ENCODE measurements around the gene AFAP1L1.

AFAP1L1 gene

DNA sequence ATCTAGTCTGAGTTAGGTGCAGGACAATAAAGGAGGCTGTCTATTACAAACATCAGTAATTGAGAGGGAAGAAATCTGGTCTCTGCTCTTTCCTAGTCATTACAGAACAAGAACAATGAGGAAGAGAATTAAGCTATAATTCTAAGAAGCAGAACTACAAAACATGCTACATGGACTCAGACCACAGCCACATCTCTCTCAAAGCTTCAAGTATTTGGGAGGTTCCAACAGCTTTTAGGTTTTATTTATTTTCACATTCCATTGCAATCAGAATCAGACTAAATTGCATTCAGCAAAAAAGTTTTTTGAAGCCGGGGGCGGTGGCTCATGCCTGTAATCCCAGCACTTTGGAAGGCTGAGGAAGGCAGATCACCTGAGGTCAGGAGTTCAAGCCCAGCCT is 72.5 kb downstream of the AFAP1L1 start:
- CTCF ChIA-PET: interaction anchor here (1.6 to 3.0 kb wide), 2 partner anchors 23 to 26 kb away, joined by 3 to 7 read pairs; no protein-coding TSS in a partner anchor
- TF ChIP-seq ZNF384 (IDR thresholded peaks at IDR 0.05) (no peak), LEF1 (IDR thresholded peaks at IDR 0.05; ENCODE audit: borderline replicate concordance) (no peak), ARNT (IDR thresholded peaks at IDR 0.05) (no peak), TARDBP (IDR thresholded peaks at IDR 0.05) (no peak), FOXA1 (IDR thresholded peaks at IDR 0.05) (no peak), FOXK2 (IDR thresholded peaks at IDR 0.05) (no peak), CTBP1 (IDR thresholded peaks at IDR 0.05; ENCODE audit: borderline replicate concordance) (no peak), SUZ12 (IDR thresholded peaks at IDR 0.05) (no peak), FOXM1 (IDR thresholded peaks at IDR 0.05; ENCODE audit: borderline replicate concordance) (no peak), NFRKB (IDR thresholded peaks at IDR 0.05) (no peak), L3MBTL2 (conservative IDR thresholded peaks at IDR 0.05) (no peak), ELF4 (IDR thresholded peaks at IDR 0.05) (no peak)
- TF ChIP-seq, protein P1, sequence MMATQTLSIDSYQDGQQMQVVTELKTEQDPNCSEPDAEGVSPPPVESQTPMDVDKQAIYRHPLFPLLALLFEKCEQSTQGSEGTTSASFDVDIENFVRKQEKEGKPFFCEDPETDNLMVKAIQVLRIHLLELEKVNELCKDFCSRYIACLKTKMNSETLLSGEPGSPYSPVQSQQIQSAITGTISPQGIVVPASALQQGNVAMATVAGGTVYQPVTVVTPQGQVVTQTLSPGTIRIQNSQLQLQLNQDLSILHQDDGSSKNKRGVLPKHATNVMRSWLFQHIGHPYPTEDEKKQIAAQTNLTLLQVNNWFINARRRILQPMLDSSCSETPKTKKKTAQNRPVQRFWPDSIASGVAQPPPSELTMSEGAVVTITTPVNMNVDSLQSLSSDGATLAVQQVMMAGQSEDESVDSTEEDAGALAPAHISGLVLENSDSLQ (IDR thresholded peaks at IDR 0.05): no peak
- POLR2A ChIA-PET: interaction anchor here (1.1 to 6.6 kb wide), 11 partner anchors 9 to 218 kb away, joined by 4 to 160 read pairs (median 5); partner anchors contain the start of gene PCYOX1L
- DNase-seq (ENCODE audit: extremely low spot score): no peak

DNA sequence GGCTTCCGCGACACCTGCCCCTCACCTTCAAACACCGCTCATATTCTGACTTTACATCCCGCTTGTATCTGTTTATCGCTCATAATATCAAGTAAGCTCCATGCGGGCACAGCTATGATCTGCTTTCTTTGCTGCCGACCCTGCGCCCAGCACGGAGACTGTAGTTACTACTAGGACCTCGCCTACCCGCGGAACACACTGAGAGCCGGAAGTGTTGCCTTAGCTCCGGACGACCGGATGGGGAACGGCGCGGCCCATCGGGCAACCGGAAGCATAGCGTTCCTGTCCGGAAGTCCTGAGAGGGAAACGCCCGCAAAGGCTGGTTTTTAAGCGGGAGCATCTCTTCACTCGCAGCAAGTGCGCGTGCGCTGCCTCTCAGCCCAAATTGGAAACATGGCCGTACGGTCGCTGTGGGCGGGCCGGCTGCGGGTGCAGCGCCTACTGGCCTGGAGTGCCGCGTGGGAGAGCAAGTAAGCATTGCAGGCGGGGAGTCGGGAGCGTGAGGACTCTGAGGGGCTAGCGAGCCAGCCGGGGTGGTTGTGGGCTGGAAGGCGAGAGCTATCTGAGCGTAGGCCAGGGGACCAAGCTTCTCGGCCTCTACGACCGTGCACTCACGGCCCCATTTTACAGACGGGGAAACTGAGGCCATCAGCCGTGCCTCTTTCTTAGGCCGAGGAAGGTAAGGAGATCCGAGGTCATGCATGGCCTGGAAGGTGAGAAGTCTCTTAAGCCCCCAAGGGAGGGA is 73.7 kb downstream of the AFAP1L1 start, which contains the start of gene GRPEL2:
Gene GRPEL2, plus strand, starts transcription at position 353 of the 745 bp plus-strand sequence. Its CDS starts 41 bp downstream, at position 394.
- TF ChIP-seq NFRKB (IDR thresholded peaks at IDR 0.05): no peak
- peak; percentile 53; the same call in 1 of the 2 replicates for TF ChIP-seq L3MBTL2 (conservative IDR thresholded peaks at IDR 0.05)
- TF ChIP-seq ELF4 (IDR thresholded peaks at IDR 0.05): peak; percentile 88
- TF ChIP-seq FOXK2 (IDR thresholded peaks at IDR 0.05): peak; percentile 89
- no peak for TF ChIP-seq TARDBP (IDR thresholded peaks at IDR 0.05)
- no peak for TF ChIP-seq LEF1 (IDR thresholded peaks at IDR 0.05; ENCODE audit: borderline replicate concordance)
- no peak for TF ChIP-seq SUZ12 (IDR thresholded peaks at IDR 0.05)
- no peak for TF ChIP-seq FOXM1 (IDR thresholded peaks at IDR 0.05; ENCODE audit: borderline replicate concordance)
- TF ChIP-seq BHLHE40 (IDR thresholded peaks at IDR 0.05; ENCODE audit: borderline replicate concordance): no peak
- TF ChIP-seq FOXA1 (IDR thresholded peaks at IDR 0.05): no peak
- no peak for TF ChIP-seq HDGF (IDR thresholded peaks at IDR 0.05; ENCODE audit: borderline replicate concordance)
- TF ChIP-seq CTBP1 (IDR thresholded peaks at IDR 0.05; ENCODE audit: borderline replicate concordance): peak; percentile 77
- TF ChIP-seq, protein P1 (IDR thresholded peaks at IDR 0.05): 0 out of 2 replicates have a peak, but pooled peaks have one; percentile 20
- no peak for TF ChIP-seq ARNT (IDR thresholded peaks at IDR 0.05)
- no peak for TF ChIP-seq SP1 (IDR thresholded peaks at IDR 0.05)
- no peak for TF ChIP-seq ZNF384 (IDR thresholded peaks at IDR 0.05)
- peak; percentile 97 for DNase-seq (ENCODE audit: extremely low spot score)
- POLR2A ChIA-PET: interaction anchor here (0.5 to 6.6 kb wide), 43 partner anchors 10 to 412 kb away, joined by 3 to 160 read pairs (median 4); partner anchors contain the start of genes ARHGEF37, CSNK1A1, IL17B and PCYOX1L
- CTCF ChIA-PET: interaction anchor here (0.5 to 3.0 kb wide), 5 partner anchors 8 to 869 kb away, joined by 3 to 7 read pairs (median 4); no protein-coding TSS in a partner anchor

DNA sequence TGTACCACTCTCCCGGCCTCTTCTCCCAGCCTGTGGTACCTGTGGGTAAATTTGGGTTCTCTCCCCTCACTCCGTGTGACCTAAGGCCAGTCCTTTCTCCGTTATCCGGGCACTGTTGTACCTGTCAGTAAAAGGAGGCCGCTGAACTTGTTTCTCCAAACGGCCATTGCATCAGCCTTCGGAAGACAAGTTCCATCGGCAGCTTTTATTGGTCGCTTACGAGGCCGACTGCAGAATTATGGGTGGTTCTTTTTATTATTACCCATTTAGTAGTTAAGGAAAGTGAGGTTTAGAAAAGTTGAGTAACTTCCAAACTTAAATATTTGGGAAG is 74.2 kb downstream of the AFAP1L1 start:
- CTCF ChIA-PET: interaction anchor here (0.7 to 3.0 kb wide), 3 partner anchors 21 to 96 kb away, joined by 3 to 7 read pairs (median 5); no protein-coding TSS in a partner anchor
- POLR2A ChIA-PET: interaction anchor here (0.6 to 6.6 kb wide), 21 partner anchors 10 to 236 kb away, joined by 3 to 160 read pairs (median 5); partner anchors contain the start of genes ARHGEF37, CSNK1A1 and PCYOX1L
- TF ChIP-seq FOXM1 (IDR thresholded peaks at IDR 0.05; ENCODE audit: borderline replicate concordance): no peak
- TF ChIP-seq HDGF (IDR thresholded peaks at IDR 0.05; ENCODE audit: borderline replicate concordance): no peak
- TF ChIP-seq L3MBTL2 (conservative IDR thresholded peaks at IDR 0.05): no peak
- no peak for TF ChIP-seq CTBP1 (IDR thresholded peaks at IDR 0.05; ENCODE audit: borderline replicate concordance)
- TF ChIP-seq SUZ12 (IDR thresholded peaks at IDR 0.05): no peak
- TF ChIP-seq NFRKB (IDR thresholded peaks at IDR 0.05): no peak
- no peak for TF ChIP-seq ELF4 (IDR thresholded peaks at IDR 0.05)
- no peak for TF ChIP-seq FOXK2 (IDR thresholded peaks at IDR 0.05)
- peak; percentile 12 for DNase-seq (ENCODE audit: extremely low spot score)

- no peak for DNase-seq (ENCODE audit: extremely low spot score)
- ChIA-PET POLR2A (interaction anchor here (1.5 to 6.6 kb wide), 2 partner anchors 9 to 10 kb away, joined by 5 to 160 read pairs; partner anchors contain the start of gene PCYOX1L), CTCF (no interaction called here)
- no peak for TF ChIP-seq ELF4 (IDR thresholded peaks at IDR 0.05)
- TF ChIP-seq BHLHE40 (IDR thresholded peaks at IDR 0.05; ENCODE audit: borderline replicate concordance): no peak
- TF ChIP-seq HDGF (IDR thresholded peaks at IDR 0.05; ENCODE audit: borderline replicate concordance): no peak
- TF ChIP-seq LEF1 (IDR thresholded peaks at IDR 0.05; ENCODE audit: borderline replicate concordance): no peak
- no peak for TF ChIP-seq ARNT (IDR thresholded peaks at IDR 0.05)
- TF ChIP-seq L3MBTL2 (conservative IDR thresholded peaks at IDR 0.05): no peak
- TF ChIP-seq NFRKB (IDR thresholded peaks at IDR 0.05): no peak
- TF ChIP-seq FOXA1 (IDR thresholded peaks at IDR 0.05): no peak
These were observed 76.9 kb downstream of the AFAP1L1 start for GRCh38 chr5:149348518-149348917.

GRCh38 chr5:149349382-149349781 is 77.7 kb downstream of the AFAP1L1 start:
- DNase-seq (ENCODE audit: extremely low spot score): no peak
- TF ChIP-seq FOXA1 (IDR thresholded peaks at IDR 0.05) (no peak), SUZ12 (IDR thresholded peaks at IDR 0.05) (no peak)
- POLR2A ChIA-PET: interaction anchor here (1.5 kb wide), 1 partner anchor 9 kb away, joined by 5 read pairs; the partner anchor contains the start of gene PCYOX1L
- CTCF ChIA-PET: no interaction called here

DNA sequence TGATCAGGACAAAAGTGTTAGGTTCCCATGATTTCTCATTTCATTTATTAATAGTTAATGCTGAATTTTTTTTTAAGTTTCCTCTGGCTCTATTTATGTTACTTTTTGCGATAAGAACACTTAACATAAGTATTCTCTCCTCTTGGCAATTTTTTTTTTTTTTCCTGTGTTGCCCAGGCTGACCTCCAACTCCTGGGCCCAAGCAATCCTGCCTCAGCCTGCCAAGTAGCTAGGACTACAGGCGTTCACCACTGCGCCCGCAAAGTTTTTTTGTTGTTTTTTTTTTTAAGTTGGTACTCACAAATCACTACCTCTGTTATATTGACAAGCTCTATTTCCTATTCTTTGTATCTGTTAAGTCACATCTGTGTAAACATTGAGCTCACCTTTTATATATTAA is 80.5 kb downstream of the AFAP1L1 start:
- DNase-seq (ENCODE audit: extremely low spot score): no peak
- ChIA-PET POLR2A (no interaction called here), CTCF (interaction anchor here (1.0 kb wide), 1 partner anchor 16 kb away, joined by 3 read pairs; no protein-coding TSS in a partner anchor)
- no peak for TF ChIP-seq ELF4 (IDR thresholded peaks at IDR 0.05)
- no peak for TF ChIP-seq FOXM1 (IDR thresholded peaks at IDR 0.05; ENCODE audit: borderline replicate concordance)
- TF ChIP-seq HDGF (IDR thresholded peaks at IDR 0.05; ENCODE audit: borderline replicate concordance): no peak
- TF ChIP-seq BHLHE40 (IDR thresholded peaks at IDR 0.05; ENCODE audit: borderline replicate concordance): no peak
- TF ChIP-seq NFRKB (IDR thresholded peaks at IDR 0.05): no peak
- no peak for TF ChIP-seq LEF1 (IDR thresholded peaks at IDR 0.05; ENCODE audit: borderline replicate concordance)
- no peak for TF ChIP-seq SUZ12 (IDR thresholded peaks at IDR 0.05)
- TF ChIP-seq TARDBP (IDR thresholded peaks at IDR 0.05): no peak
- TF ChIP-seq ZNF384 (IDR thresholded peaks at IDR 0.05): no peak
- TF ChIP-seq CTBP1 (IDR thresholded peaks at IDR 0.05; ENCODE audit: borderline replicate concordance): no peak
- TF ChIP-seq, protein P1 (IDR thresholded peaks at IDR 0.05): no peak
- TF ChIP-seq FOXK2 (IDR thresholded peaks at IDR 0.05): no peak
- no peak for TF ChIP-seq SP1 (IDR thresholded peaks at IDR 0.05)
- TF ChIP-seq ARNT (IDR thresholded peaks at IDR 0.05): no peak
